ENCODE measurements around the gene SLC35E1. TPM values are rescaled to one million over a fixed set of nuclear protein-coding genes. Genes with fewer than 3 reads are reported as not detected.

SLC35E1 gene
- total and polyA plus RNA-seq, 2 of the 13 experiments (the other 11 are each of a cell fraction or from before 2014, with no cell fraction given), result 21.2 to 46.5 TPM

- TF ChIP-seq, protein P1, sequence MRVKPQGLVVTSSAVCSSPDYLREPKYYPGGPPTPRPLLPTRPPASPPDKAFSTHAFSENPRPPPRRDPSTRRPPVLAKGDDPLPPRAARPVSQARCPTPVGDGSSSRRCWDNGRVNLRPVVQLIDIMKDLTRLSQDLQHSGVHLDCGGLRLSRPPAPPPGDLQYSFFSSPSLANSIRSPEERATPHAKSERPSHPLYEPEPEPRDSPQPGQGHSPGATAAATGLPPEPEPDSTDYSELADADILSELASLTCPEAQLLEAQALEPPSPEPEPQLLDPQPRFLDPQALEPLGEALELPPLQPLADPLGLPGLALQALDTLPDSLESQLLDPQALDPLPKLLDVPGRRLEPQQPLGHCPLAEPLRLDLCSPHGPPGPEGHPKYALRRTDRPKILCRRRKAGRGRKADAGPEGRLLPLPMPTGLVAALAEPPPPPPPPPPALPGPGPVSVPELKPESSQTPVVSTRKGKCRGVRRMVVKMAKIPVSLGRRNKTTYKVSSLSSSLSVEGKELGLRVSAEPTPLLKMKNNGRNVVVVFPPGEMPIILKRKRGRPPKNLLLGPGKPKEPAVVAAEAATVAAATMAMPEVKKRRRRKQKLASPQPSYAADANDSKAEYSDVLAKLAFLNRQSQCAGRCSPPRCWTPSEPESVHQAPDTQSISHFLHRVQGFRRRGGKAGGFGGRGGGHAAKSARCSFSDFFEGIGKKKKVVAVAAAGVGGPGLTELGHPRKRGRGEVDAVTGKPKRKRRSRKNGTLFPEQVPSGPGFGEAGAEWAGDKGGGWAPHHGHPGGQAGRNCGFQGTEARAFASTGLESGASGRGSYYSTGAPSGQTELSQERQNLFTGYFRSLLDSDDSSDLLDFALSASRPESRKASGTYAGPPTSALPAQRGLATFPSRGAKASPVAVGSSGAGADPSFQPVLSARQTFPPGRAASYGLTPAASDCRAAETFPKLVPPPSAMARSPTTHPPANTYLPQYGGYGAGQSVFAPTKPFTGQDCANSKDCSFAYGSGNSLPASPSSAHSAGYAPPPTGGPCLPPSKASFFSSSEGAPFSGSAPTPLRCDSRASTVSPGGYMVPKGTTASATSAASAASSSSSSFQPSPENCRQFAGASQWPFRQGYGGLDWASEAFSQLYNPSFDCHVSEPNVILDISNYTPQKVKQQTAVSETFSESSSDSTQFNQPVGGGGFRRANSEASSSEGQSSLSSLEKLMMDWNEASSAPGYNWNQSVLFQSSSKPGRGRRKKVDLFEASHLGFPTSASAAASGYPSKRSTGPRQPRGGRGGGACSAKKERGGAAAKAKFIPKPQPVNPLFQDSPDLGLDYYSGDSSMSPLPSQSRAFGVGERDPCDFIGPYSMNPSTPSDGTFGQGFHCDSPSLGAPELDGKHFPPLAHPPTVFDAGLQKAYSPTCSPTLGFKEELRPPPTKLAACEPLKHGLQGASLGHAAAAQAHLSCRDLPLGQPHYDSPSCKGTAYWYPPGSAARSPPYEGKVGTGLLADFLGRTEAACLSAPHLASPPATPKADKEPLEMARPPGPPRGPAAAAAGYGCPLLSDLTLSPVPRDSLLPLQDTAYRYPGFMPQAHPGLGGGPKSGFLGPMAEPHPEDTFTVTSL (CRISPR knock-in tag; IDR thresholded peaks at IDR 0.05; ENCODE audit: borderline replicate concordance), result peak; percentile 10; the same call in 1 of the 2 replicates
- TF ChIP-seq RARG (CRISPR knock-in tag; IDR thresholded peaks at IDR 0.05; ENCODE audit: low read depth), result 0 out of 2 replicates have a peak, but pooled peaks have one; percentile 55
- TF ChIP-seq, protein P2, sequence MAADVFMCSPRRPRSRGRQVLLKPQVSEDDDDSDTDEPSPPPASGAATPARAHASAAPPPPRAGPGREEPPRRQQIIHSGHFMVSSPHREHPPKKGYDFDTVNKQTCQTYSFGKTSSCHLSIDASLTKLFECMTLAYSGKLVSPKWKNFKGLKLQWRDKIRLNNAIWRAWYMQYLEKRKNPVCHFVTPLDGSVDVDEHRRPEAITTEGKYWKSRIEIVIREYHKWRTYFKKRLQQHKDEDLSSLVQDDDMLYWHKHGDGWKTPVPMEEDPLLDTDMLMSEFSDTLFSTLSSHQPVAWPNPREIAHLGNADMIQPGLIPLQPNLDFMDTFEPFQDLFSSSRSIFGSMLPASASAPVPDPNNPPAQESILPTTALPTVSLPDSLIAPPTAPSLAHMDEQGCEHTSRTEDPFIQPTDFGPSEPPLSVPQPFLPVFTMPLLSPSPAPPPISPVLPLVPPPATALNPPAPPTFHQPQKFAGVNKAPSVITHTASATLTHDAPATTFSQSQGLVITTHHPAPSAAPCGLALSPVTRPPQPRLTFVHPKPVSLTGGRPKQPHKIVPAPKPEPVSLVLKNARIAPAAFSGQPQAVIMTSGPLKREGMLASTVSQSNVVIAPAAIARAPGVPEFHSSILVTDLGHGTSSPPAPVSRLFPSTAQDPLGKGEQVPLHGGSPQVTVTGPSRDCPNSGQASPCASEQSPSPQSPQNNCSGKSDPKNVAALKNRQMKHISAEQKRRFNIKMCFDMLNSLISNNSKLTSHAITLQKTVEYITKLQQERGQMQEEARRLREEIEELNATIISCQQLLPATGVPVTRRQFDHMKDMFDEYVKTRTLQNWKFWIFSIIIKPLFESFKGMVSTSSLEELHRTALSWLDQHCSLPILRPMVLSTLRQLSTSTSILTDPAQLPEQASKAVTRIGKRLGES (CRISPR knock-in tag; IDR thresholded peaks at IDR 0.05; ENCODE audit: borderline replicate concordance), result no peak; the same call in 1 of the 2 replicates
- peak; percentile 62; the same call in 1 of the 2 replicates for TF ChIP-seq ATF7-NPFF (CRISPR knock-in tag; IDR thresholded peaks at IDR 0.05; ENCODE audit: low read depth)
- TF ChIP-seq ETV5 (CRISPR knock-in tag; IDR thresholded peaks at IDR 0.05; ENCODE audit: borderline replicate concordance), result peak; percentile 97
- peak; percentile 90 for TF ChIP-seq ZNF678 (CRISPR knock-in tag; IDR thresholded peaks at IDR 0.05)
- TF ChIP-seq CHD2 (IDR thresholded peaks at IDR 0.05; ENCODE audit: low read depth, low read length), result peak; percentile 90
- TF ChIP-seq, protein P3, sequence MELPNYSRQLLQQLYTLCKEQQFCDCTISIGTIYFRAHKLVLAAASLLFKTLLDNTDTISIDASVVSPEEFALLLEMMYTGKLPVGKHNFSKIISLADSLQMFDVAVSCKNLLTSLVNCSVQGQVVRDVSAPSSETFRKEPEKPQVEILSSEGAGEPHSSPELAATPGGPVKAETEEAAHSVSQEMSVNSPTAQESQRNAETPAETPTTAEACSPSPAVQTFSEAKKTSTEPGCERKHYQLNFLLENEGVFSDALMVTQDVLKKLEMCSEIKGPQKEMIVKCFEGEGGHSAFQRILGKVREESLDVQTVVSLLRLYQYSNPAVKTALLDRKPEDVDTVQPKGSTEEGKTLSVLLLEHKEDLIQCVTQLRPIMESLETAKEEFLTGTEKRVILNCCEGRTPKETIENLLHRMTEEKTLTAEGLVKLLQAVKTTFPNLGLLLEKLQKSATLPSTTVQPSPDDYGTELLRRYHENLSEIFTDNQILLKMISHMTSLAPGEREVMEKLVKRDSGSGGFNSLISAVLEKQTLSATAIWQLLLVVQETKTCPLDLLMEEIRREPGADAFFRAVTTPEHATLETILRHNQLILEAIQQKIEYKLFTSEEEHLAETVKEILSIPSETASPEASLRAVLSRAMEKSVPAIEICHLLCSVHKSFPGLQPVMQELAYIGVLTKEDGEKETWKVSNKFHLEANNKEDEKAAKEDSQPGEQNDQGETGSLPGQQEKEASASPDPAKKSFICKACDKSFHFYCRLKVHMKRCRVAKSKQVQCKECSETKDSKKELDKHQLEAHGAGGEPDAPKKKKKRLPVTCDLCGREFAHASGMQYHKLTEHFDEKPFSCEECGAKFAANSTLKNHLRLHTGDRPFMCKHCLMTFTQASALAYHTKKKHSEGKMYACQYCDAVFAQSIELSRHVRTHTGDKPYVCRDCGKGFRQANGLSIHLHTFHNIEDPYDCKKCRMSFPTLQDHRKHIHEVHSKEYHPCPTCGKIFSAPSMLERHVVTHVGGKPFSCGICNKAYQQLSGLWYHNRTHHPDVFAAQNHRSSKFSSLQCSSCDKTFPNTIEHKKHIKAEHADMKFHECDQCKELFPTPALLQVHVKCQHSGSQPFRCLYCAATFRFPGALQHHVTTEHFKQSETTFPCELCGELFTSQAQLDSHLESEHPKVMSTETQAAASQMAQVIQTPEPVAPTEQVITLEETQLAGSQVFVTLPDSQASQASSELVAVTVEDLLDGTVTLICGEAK (IDR thresholded peaks at IDR 0.05), result peak; percentile 63
- TF ChIP-seq, protein P3 (CRISPR knock-in tag; IDR thresholded peaks at IDR 0.05), result peak; percentile 48; the same call in 1 of the 2 replicates
Measured at GRCh38 chr19:16542045-16542909, 29.9 kb downstream of the SLC35E1 start, which contains the start of gene CHERP (continued).

All from HepG2 (cell line).